Activated gamma-delta T cell treated with Interleukin-2 at 50 U/mL for 16 hours (primary cell): ENCODE measurements around the gene TLE4.

Source experiments
- DNase-seq: peaks from one replicate; pipeline ENCODE4 v3.0.0-alpha.2; 2020

Gene TLE4

GRCh38 chr9:79571309-79572031, at the start of gene TLE4:
Gene TLE4, plus strand, starts transcription at chr9:79571965. Its CDS starts 826 bp downstream, at chr9:79572791.
- DNase-seq: peak; percentile 99

GRCh38 chr9:79522793-79523192, 49.0 kb upstream of the TLE4 start:
- DNase-seq: no peak

- DNase-seq: no peak
Observed at GRCh38 chr9:79524266-79524665, 47.5 kb upstream of the TLE4 start.

- no peak for DNase-seq
Observed at GRCh38 chr9:79526149-79526672, 45.6 kb upstream of the TLE4 start.

GRCh38 chr9:79535534-79535933, 36.2 kb upstream of the TLE4 start:
- no peak for DNase-seq

GRCh38 chr9:79537838-79538237, 33.9 kb upstream of the TLE4 start:
- no peak for DNase-seq

- no peak for DNase-seq
Observed at GRCh38 chr9:79542735-79543620, 28.8 kb upstream of the TLE4 start.

- peak; percentile 24 for DNase-seq
Observed at GRCh38 chr9:79544375-79544774, 27.4 kb upstream of the TLE4 start.

- no peak for DNase-seq
Observed at GRCh38 chr9:79551586-79551985, 20.2 kb upstream of the TLE4 start.

GRCh38 chr9:79551994-79552393, 19.8 kb upstream of the TLE4 start:
- DNase-seq: no peak

GRCh38 chr9:79555474-79556089, 16.2 kb upstream of the TLE4 start:
- no peak for DNase-seq

GRCh38 chr9:79559495-79560181, 12.1 kb upstream of the TLE4 start:
- no peak for DNase-seq

- no peak for DNase-seq
Observed at GRCh38 chr9:79562749-79563386, 8.9 kb upstream of the TLE4 start.

- DNase-seq: no peak
Observed at GRCh38 chr9:79564105-79564504, 7.7 kb upstream of the TLE4 start.

- no peak for DNase-seq
Observed at GRCh38 chr9:79565245-79565644, 6.5 kb upstream of the TLE4 start.

GRCh38 chr9:79567671-79568098, 4.1 kb upstream of the TLE4 start:
- DNase-seq: no peak

GRCh38 chr9:79568337-79569101, 3.2 kb upstream of the TLE4 start:
- no peak for DNase-seq

GRCh38 chr9:79569814-79570447, 1.8 kb upstream of the TLE4 start:
- no peak for DNase-seq

- DNase-seq: peak; percentile 20
Observed at GRCh38 chr9:79570448-79571308, 1.1 kb upstream of the TLE4 start.

- DNase-seq: no peak
Observed at GRCh38 chr9:79572032-79572607, 355 bp downstream of the TLE4 start.
